GM12891 (cell line): ENCODE data around the gene TMEM91.

Experiments used
- POLR2A ChIP-seq: IDR thresholded peaks from 2 replicates; pipeline ENCODE4 v1.6.1; 2011; ENCODE audit warnings: low read depth, low read length, control low read depth
- POLR2AphosphoS5 ChIP-seq: IDR thresholded peaks from 2 replicates; pipeline ENCODE4 v1.6.1; 2011; ENCODE audit warnings: low read depth, low read length, control low read depth
- POU2F2 ChIP-seq: IDR thresholded peaks from 2 replicates; pipeline ENCODE4 v1.6.1; 2011; ENCODE audit warnings: low read depth, mild to moderate bottlenecking, control low read depth, low read length, moderate library complexity
- SPI1 ChIP-seq: IDR thresholded peaks from 2 replicates; pipeline ENCODE4 v1.6.1; 2011; ENCODE audit warnings: low read depth, low read length, control low read depth
- TAF1 ChIP-seq: IDR thresholded peaks from 2 replicates; pipeline ENCODE4 v1.6.1; 2011; ENCODE audit warnings: low read depth, low read length, control low read depth

GRCh38 chr19:41328842-41329225, 47.5 kb upstream of the TMEM91 start:
- no peak for TF ChIP-seq POLR2A
- no peak for TF ChIP-seq POLR2AphosphoS5
- TF ChIP-seq TAF1 = no peak
- TF ChIP-seq SPI1 = peak; percentile 91
- TF ChIP-seq POU2F2 = no peak
